ENCODE results near the gene OBSCN. TPM values are rescaled to one million over a fixed set of nuclear protein-coding genes. Genes with fewer than 3 reads are reported as not detected.

Gene OBSCN
- total RNA-seq, 1 donor from 2014 or later, result 28.6 TPM

GRCh38 chr1:228334226-228334935 is 126.5 kb downstream of the OBSCN start:
- H3K4me3 ChIP-seq, result no peak overlapping the region
- TF ChIP-seq CTCF (IDR thresholded peaks at IDR 0.05), result no peak
- DNase-seq (ENCODE audit: low spot score in 2 of 2), result peak in 1 of 2 donors; percentile 60
- H3K27me3 ChIP-seq, result no peaks in the 10 kb centered on the region
- H3K4me1 ChIP-seq, result no peaks in the 10 kb centered on the region
- H3K9me3 ChIP-seq, result no peaks in the 10 kb centered on the region
- intact Hi-C loops (cut with DNase I), result no loop called here
- H3K36me3 ChIP-seq, result no peaks in the 10 kb centered on the region
- no peak overlapping the region for H3K27ac ChIP-seq

GRCh38 chr1:228334954-228335353 is 127.1 kb downstream of the OBSCN start:
- H3K4me1 ChIP-seq, result no peaks in the 10 kb centered on the region
- H3K9me3 ChIP-seq, result no peaks in the 10 kb centered on the region
- intact Hi-C loops (cut with DNase I), result no loop called here
- no peaks in the 10 kb centered on the region for H3K27me3 ChIP-seq
- TF ChIP-seq CTCF (IDR thresholded peaks at IDR 0.05), result no peak
- H3K4me3 ChIP-seq, result no peak overlapping the region
- no peak overlapping the region for H3K27ac ChIP-seq
- H3K36me3 ChIP-seq, result no peaks in the 10 kb centered on the region
- DNase-seq (ENCODE audit: low spot score in 2 of 2), result no peak

- Histone ChIP-seq H3K27me3 (no peaks in the 10 kb centered on the region), H3K4me3 (no peak overlapping the region), H3K4me1 (no peaks in the 10 kb centered on the region), H3K9me3 (no peaks in the 10 kb centered on the region), H3K36me3 (no peaks in the 10 kb centered on the region), H3K27ac (no peak overlapping the region)
- intact Hi-C loops (cut with DNase I), result no loop called here
- DNase-seq (ENCODE audit: low spot score in 2 of 2), result no peak
- TF ChIP-seq CTCF (IDR thresholded peaks at IDR 0.05), result no peak
Observed at GRCh38 chr1:228335406-228336307, 127.8 kb downstream of the OBSCN start.

GRCh38 chr1:228336308-228337030 is 128.6 kb downstream of the OBSCN start:
- Histone ChIP-seq H3K27ac (no peak overlapping the region), H3K9me3 (no peaks in the 10 kb centered on the region), H3K4me3 (no peak overlapping the region), H3K27me3 (no peaks in the 10 kb centered on the region), H3K4me1 (no peaks in the 10 kb centered on the region), H3K36me3 (no peaks in the 10 kb centered on the region)
- peak in 1 of 2 donors; percentile 52 for DNase-seq (ENCODE audit: low spot score in 2 of 2)
- TF ChIP-seq CTCF (IDR thresholded peaks at IDR 0.05), result no peak
- intact Hi-C loops (cut with DNase I), result no loop called here

- DNase-seq (ENCODE audit: low spot score in 2 of 2), result peak in 1 of 2 donors; percentile 41
- Histone ChIP-seq H3K4me3 (no peak overlapping the region), H3K27ac (no peak overlapping the region), H3K4me1 (no peaks in the 10 kb centered on the region), H3K9me3 (no peaks in the 10 kb centered on the region), H3K36me3 (no peaks in the 10 kb centered on the region), H3K27me3 (no peaks in the 10 kb centered on the region)
- intact Hi-C loops (cut with DNase I), result no loop called here
- no peak for TF ChIP-seq CTCF (IDR thresholded peaks at IDR 0.05)
Observed at GRCh38 chr1:228337031-228337564, 129.3 kb downstream of the OBSCN start.
